ENCODE data around the gene NT5DC2. TPM values are rescaled to one million over a fixed set of nuclear protein-coding genes. Genes with fewer than 3 reads are reported as not detected.

NT5DC2 gene
- polyA plus RNA-seq, 1 experiment = 186 TPM

DNA sequence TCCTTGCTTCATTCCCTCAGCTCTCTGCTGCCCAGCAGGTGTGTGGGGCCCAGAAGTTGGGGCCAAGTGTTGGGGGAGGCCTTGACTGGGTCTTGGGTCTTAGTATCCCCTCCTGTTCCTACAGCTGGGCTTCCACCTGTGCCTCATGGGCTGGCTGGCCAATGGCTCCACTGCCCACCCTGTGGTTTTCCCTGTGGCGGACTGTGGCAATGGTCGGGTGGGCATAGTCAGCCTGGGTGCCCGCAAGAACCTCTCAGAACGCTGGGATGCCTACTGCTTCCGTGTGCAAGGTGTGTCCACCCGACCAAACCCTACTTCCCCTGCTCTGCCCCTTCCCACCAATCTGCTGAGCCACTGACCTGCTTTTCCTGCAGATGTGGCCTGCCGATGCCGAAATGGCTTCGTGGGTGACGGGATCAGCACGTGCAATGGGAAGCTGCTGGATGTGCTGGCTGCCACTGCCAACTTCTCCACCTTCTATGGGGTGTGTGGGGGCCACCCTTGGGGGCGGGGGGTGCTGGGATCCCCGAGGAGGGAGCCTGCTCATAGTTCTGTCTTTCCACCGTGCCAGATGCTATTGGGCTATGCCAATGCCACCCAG lies 10.9 kb downstream of the NT5DC2 start:
- TF ChIP-seq, protein P1, sequence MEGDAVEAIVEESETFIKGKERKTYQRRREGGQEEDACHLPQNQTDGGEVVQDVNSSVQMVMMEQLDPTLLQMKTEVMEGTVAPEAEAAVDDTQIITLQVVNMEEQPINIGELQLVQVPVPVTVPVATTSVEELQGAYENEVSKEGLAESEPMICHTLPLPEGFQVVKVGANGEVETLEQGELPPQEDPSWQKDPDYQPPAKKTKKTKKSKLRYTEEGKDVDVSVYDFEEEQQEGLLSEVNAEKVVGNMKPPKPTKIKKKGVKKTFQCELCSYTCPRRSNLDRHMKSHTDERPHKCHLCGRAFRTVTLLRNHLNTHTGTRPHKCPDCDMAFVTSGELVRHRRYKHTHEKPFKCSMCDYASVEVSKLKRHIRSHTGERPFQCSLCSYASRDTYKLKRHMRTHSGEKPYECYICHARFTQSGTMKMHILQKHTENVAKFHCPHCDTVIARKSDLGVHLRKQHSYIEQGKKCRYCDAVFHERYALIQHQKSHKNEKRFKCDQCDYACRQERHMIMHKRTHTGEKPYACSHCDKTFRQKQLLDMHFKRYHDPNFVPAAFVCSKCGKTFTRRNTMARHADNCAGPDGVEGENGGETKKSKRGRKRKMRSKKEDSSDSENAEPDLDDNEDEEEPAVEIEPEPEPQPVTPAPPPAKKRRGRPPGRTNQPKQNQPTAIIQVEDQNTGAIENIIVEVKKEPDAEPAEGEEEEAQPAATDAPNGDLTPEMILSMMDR (IDR thresholded peaks at IDR 0.05; ENCODE audit: insufficient read depth, low read depth, low read length) = no peak
- ChIA-PET CTCF (interaction anchor here (1.2 kb wide), 1 partner anchor 54 kb away, joined by 3 read pairs; no protein-coding TSS in a partner anchor), POLR2A (no interaction called here)
- no peak overlapping the region for H3K4me3 ChIP-seq (ENCODE audit: low read depth, low read length)
- H3K36me3 ChIP-seq (ENCODE audit: control insufficient read depth, insufficient read depth, low read length) = peaks cover 25% of the 10 kb centered on the region
- no peak for DNase-seq (ENCODE audit: low read depth)
- no peaks in the 10 kb centered on the region for H3K27me3 ChIP-seq (ENCODE audit: control insufficient read depth, insufficient read depth, low read length)

DNA sequence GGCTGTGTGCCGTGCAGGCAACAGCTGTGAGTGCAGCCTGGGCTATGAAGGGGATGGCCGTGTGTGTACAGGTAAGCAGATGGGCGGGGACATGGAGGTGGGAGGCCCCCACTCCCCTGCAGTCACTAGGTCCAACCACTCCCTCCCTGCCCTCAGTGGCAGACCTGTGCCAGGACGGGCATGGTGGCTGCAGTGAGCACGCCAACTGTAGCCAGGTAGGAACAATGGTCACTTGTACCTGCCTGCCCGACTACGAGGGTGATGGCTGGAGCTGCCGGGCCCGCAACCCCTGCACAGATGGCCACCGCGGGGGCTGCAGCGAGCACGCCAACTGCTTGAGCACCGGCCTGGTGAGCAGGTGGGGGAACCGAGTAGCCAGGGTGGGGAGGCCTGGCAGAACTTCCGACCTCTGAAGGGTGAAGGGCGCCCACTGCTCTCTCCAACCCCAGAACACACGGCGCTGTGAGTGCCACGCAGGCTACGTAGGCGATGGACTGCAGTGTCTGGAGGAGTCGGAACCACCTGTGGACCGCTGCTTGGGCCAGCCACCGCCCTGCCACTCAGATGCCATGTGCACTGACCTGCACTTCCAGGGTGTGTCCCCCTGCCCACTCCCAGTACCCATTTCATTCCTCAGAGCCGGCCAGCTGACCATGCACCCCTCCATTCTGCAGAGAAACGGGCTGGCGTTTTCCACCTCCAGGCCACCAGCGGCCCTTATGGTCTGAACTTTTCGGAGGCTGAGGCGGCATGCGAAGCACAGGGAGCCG lies 11.6 kb downstream of the NT5DC2 start:
- POLR2A ChIA-PET = no interaction called here
- TF ChIP-seq, protein P1 (IDR thresholded peaks at IDR 0.05; ENCODE audit: insufficient read depth, low read depth, low read length) = no peak
- no peak overlapping the region for H3K4me3 ChIP-seq (ENCODE audit: low read depth, low read length)
- no peaks in the 10 kb centered on the region for H3K27me3 ChIP-seq (ENCODE audit: control insufficient read depth, insufficient read depth, low read length)
- CTCF ChIA-PET = no interaction called here
- peaks cover 18% of the 10 kb centered on the region for H3K36me3 ChIP-seq (ENCODE audit: control insufficient read depth, insufficient read depth, low read length)
- DNase-seq (ENCODE audit: low read depth) = no peak

DNA sequence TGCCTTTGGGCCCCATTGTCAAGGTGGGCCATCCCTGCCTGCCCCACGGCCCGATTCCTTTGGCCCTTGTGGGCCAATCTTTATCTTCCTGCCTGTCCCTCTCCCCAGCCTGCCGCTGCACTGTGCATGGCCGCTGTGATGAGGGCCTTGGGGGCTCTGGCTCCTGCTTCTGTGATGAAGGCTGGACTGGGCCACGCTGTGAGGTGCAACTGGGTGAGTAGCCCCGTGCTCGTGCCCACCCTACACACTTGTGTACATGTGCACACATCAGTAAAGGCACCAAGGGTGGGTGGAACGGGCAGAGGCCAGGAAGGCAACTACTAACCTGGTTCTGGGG lies 12.2 kb downstream of the NT5DC2 start:
- CTCF ChIA-PET = no interaction called here
- POLR2A ChIA-PET = no interaction called here
- Histone ChIP-seq H3K27me3 (ENCODE audit: control insufficient read depth, insufficient read depth, low read length) (no peaks in the 10 kb centered on the region), H3K36me3 (ENCODE audit: control insufficient read depth, insufficient read depth, low read length) (peaks cover 15% of the 10 kb centered on the region), H3K4me3 (ENCODE audit: low read depth, low read length) (no peak overlapping the region)
- TF ChIP-seq, protein P1 (IDR thresholded peaks at IDR 0.05; ENCODE audit: insufficient read depth, low read depth, low read length) = no peak
- DNase-seq (ENCODE audit: low read depth) = no peak

DNA sequence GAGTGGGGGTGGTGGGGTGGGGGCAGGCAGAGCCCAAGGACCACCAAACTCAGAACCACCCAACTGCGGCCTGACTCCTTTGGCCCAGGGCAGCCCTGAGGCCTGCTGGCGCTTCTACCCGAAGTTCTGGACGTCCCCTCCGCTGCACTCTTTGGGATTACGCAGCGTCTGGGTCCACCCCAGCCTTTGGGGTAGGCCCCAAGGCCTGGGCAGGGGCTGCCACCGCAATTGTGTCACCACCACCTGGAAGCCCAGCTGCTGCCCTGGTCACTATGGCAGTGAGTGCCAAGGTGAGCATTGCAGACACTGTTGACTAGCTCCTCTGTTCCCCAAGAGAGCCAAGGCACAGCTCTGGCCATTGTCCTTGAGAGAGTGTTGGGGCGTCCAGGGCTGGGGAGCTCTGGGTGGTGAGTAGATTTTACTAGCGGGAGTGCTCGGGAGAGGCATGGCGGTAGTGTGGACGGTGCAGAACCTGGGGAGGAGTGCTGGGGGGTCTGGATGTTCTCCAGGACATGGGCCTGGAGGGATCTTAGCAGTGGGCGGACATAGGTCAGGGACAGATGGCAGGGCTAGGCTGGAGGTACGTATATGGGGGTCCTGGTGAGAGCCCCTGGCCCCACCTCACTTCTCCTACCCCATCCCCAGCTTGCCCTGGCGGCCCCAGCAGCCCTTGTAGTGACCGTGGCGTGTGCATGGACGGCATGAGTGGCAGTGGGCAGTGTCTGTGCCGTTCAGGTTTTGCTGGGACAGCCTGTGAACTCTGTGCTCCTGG lies 12.8 kb downstream of the NT5DC2 start:
- Histone ChIP-seq H3K36me3 (ENCODE audit: control insufficient read depth, insufficient read depth, low read length) (peaks cover 11% of the 10 kb centered on the region), H3K4me3 (ENCODE audit: low read depth, low read length) (no peak overlapping the region), H3K27me3 (ENCODE audit: control insufficient read depth, insufficient read depth, low read length) (no peaks in the 10 kb centered on the region)
- DNase-seq (ENCODE audit: low read depth) = no peak
- TF ChIP-seq, protein P1 (IDR thresholded peaks at IDR 0.05; ENCODE audit: insufficient read depth, low read depth, low read length) = no peak
- CTCF ChIA-PET = no interaction called here
- POLR2A ChIA-PET = no interaction called here

DNA sequence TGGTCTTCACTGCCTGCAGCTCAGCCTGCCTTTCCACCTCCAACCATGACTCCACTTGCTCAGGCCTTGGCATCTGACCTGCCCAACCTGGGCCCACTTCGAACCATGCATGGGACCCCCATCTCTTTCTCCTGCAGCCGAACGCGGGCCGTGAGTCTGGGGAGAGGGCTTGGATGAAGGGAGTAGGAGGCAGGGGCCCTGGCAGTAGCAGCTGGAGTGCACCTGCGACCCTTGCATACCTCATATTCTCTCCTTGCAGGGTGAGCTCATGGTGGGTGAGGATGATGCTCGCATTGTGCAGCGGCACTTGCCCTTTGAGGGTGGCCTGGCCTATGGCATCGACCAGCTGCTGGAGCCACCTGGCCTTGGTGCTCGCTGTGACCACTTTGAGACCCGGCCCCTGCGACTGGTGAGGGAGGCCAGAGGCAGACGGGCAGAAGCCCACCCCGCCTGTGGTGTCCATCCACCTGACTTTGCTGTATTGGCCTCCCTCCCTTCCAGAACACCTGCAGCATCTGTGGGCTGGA lies 13.5 kb downstream of the NT5DC2 start:
- ChIA-PET CTCF (no interaction called here), POLR2A (no interaction called here)
- TF ChIP-seq, protein P1 (IDR thresholded peaks at IDR 0.05; ENCODE audit: insufficient read depth, low read depth, low read length) = no peak
- Histone ChIP-seq H3K36me3 (ENCODE audit: control insufficient read depth, insufficient read depth, low read length) (peaks cover 9% of the 10 kb centered on the region), H3K4me3 (ENCODE audit: low read depth, low read length) (no peak overlapping the region), H3K27me3 (ENCODE audit: control insufficient read depth, insufficient read depth, low read length) (no peaks in the 10 kb centered on the region; the same call in 1 of the 2 replicates)
- DNase-seq (ENCODE audit: low read depth) = no peak

Measured in BJ (cell line).